CD4-positive, alpha-beta T cell (primary cell): ENCODE data around the gene SMIM10L2A. TPM values are rescaled to one million over a fixed set of nuclear protein-coding genes. Genes with fewer than 3 reads are reported as not detected.

Source experiments
- ATAC-seq: fragments of 200-7000 bp; cut with Tn5 transposase; one replicate; pipeline ENCODE4 v1.10.0; 2022; ENCODE audit warnings: mild to moderate bottlenecking; ENCODE audit not compliant: poor library complexity
- CTCF ChIA-PET: fragments of 350-600 bp; sonication (Branson Sonifier 250); formaldehyde crosslinking; loops from one replicate; lab custom pipeline; 2021; ENCODE audit warnings: antibody characterized with exemption, inconsistent platforms; lab: Charles Lee
- POLR2A ChIA-PET: fragments of 350-600 bp; sonication (Branson Sonifier 250); formaldehyde crosslinking; loops from one replicate; lab custom pipeline; 2021; ENCODE audit warnings: antibody characterized with exemption, inconsistent platforms; lab: Charles Lee
- DNase-seq, 14 experiments: peaks; one replicate each; pipeline ENCODE4 v3.0.0-alpha.2; 2013 to 2020; ENCODE audit warnings: mixed read lengths in 2 of 14
- H3K27ac ChIP-seq, 2 donors: one replicate each; pipeline versions ENCODE4 v1.5.1 to v1.7.0; 2013; ENCODE audit warnings: low read length in 2 of 2, low read depth in 1 of 2, mild to moderate bottlenecking in 1 of 2
- H3K27me3 ChIP-seq, 2 experiments: 1 replicate in 1 of 2; 2 replicates in 1 of 2; pipeline versions ENCODE4 v1.6.1 to v1.7.0; 2013; ENCODE audit warnings: low read length in 2 of 2, control low read depth in 1 of 2, mild to moderate bottlenecking in 1 of 2, moderate library complexity in 1 of 2; ENCODE audit not compliant: insufficient read depth in 2 of 2, control insufficient read depth in 1 of 2
- H3K36me3 ChIP-seq: one replicate; pipeline ENCODE4 v1.6.1; 2013; ENCODE audit warnings: low read length, control low read depth; ENCODE audit not compliant: insufficient read depth
- H3K4me1 ChIP-seq: one replicate; pipeline ENCODE4 v1.6.1; 2013; ENCODE audit warnings: low read length, control low read depth; ENCODE audit not compliant: insufficient read depth
- H3K4me3 ChIP-seq: one replicate; pipeline ENCODE4 v1.5.1; 2013; ENCODE audit warnings: mild to moderate bottlenecking, low read length, moderate library complexity
- H3K9me3 ChIP-seq, 2 experiments: 1 replicate in 1 of 2; 2 replicates in 1 of 2; pipeline versions ENCODE4 v1.6.1 to v1.7.0; 2013; ENCODE audit warnings: low read length in 2 of 2, mild to moderate bottlenecking in 2 of 2, control low read depth in 1 of 2, moderate library complexity in 1 of 2; ENCODE audit not compliant: control insufficient read depth in 1 of 2, insufficient read depth in 1 of 2
- H3K27ac Mint-ChIP-seq: one replicate; pipeline ENCODE4 v1.8.0; 2020; ENCODE audit warnings: mixed read lengths
- H3K27me3 Mint-ChIP-seq: one replicate; pipeline ENCODE4 v1.8.0; 2021; ENCODE audit warnings: mixed read lengths
- H3K36me3 Mint-ChIP-seq: one replicate; pipeline ENCODE4 v1.8.0; 2021; ENCODE audit warnings: low read depth, mixed read lengths
- H3K4me1 Mint-ChIP-seq: one replicate; pipeline ENCODE4 v1.8.0; 2021; ENCODE audit warnings: low read depth, mixed read lengths
- H3K4me3 Mint-ChIP-seq: one replicate; pipeline ENCODE4 v1.8.0; 2020; ENCODE audit warnings: mild to moderate bottlenecking, mixed read lengths
- H3K9me3 Mint-ChIP-seq: one replicate; pipeline ENCODE4 v1.8.0; 2020; ENCODE audit warnings: mixed read lengths
- intact Hi-C, 2 experiments: fragments of 100-400 bp; cut with DNase I in 1 of 2; cut with micrococcal nuclease in 1 of 2; formaldehyde crosslinking; loops; one replicate each; pipeline versions ENCODE4 v1.15.1 to v1.9.0; 2023 to 2025; cut with DNase I, micrococcal nuclease
- total RNA-seq, 174 experiments: library from RNA in 2 of 174; stranded (reverse) in 2 of 174; gene quantifications; one replicate each; pipeline ENCODE4 v1.2.3 and lab custom pipeline; 2021 to 2026
- TF ChIP-seq, protein P1 (sequence below): fragments of 200-600 bp; IDR thresholded peaks from one replicate; pipeline ENCODE4 v1.8.0; 2022; ENCODE audit warnings: antibody characterized with exemption, mild to moderate bottlenecking

The SMIM10L2A gene
- total RNA-seq, 2 experiments from 2014 or later = 1.1 to 1.3 TPM

DNA sequence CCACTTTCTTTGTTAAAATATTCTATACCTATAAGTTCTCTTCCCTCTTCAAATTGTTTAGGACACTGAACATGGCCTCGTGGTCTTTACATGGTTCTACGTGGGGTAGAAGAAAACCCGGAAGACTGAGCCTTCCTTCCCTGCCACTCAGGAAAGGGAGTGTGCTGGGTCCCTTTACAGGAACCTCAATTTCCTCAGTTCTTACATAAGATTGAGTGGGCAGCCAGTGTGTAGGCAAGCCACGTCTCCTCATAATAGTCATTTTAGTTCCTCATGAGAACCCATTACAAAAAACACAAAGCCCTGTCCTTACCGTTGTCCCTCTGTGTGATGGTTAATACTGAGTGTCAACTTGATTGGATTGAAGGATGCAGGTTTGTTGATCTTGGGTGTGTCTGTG is 28.7 kb upstream of the SMIM10L2A start:
- TF ChIP-seq, protein P1, sequence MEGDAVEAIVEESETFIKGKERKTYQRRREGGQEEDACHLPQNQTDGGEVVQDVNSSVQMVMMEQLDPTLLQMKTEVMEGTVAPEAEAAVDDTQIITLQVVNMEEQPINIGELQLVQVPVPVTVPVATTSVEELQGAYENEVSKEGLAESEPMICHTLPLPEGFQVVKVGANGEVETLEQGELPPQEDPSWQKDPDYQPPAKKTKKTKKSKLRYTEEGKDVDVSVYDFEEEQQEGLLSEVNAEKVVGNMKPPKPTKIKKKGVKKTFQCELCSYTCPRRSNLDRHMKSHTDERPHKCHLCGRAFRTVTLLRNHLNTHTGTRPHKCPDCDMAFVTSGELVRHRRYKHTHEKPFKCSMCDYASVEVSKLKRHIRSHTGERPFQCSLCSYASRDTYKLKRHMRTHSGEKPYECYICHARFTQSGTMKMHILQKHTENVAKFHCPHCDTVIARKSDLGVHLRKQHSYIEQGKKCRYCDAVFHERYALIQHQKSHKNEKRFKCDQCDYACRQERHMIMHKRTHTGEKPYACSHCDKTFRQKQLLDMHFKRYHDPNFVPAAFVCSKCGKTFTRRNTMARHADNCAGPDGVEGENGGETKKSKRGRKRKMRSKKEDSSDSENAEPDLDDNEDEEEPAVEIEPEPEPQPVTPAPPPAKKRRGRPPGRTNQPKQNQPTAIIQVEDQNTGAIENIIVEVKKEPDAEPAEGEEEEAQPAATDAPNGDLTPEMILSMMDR = no peak
- H3K9me3 Mint-ChIP-seq = no peaks in the 10 kb centered on the region
- Histone ChIP-seq H3K9me3 (no peaks in the 10 kb centered on the region), H3K4me1 (no peaks in the 10 kb centered on the region), H3K27ac (no peak overlapping the region), H3K4me3 (no peak overlapping the region), H3K27me3 (no peaks in the 10 kb centered on the region), H3K36me3 (no peaks in the 10 kb centered on the region)
- no peak overlapping the region for H3K27ac Mint-ChIP-seq
- ChIA-PET POLR2A (no interaction called here), CTCF (interaction anchor here (1.4 kb wide), 1 partner anchor 9 kb away, joined by 5 read pairs; no protein-coding TSS in a partner anchor)
- intact Hi-C loops = no loop called here
- H3K27me3 Mint-ChIP-seq = no peaks in the 10 kb centered on the region
- no peak for DNase-seq
- peaks cover 8% of the 10 kb centered on the region for H3K4me1 Mint-ChIP-seq
- no peaks in the 10 kb centered on the region for H3K36me3 Mint-ChIP-seq
- no peak for ATAC-seq
- no peak overlapping the region for H3K4me3 Mint-ChIP-seq

DNA sequence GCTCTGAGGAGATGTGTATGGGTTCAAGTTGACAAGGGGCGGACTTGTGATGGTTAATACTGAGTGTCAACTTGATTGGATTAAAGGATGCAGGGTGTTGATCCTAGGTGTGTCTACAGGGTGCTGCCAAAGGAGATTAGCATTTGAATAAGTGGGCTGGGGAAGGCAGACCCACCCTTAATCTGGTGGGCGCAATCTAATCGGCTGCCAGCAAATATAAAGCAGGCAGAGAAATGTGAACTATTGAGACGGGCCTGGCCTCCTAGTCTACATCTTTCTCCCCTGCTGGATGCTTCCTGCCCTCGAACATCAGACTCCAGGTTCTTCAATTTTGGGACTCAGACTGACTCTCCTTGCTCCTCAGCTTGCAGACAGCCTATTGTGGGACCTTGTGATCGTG is 26.7 kb upstream of the SMIM10L2A start:
- Histone ChIP-seq H3K27me3 (no peaks in the 10 kb centered on the region), H3K9me3 (no peaks in the 10 kb centered on the region), H3K4me3 (no peak overlapping the region), H3K4me1 (no peaks in the 10 kb centered on the region), H3K27ac (no peak overlapping the region), H3K36me3 (no peaks in the 10 kb centered on the region)
- intact Hi-C loops = no loop called here
- Mint-ChIP-seq H3K36me3 (no peaks in the 10 kb centered on the region), H3K9me3 (no peaks in the 10 kb centered on the region), H3K4me1 (peaks cover 8% of the 10 kb centered on the region), H3K27me3 (no peaks in the 10 kb centered on the region), H3K27ac (no peak overlapping the region), H3K4me3 (no peak overlapping the region)
- ATAC-seq (no peak), DNase-seq (no peak)
- POLR2A ChIA-PET = no interaction called here
- CTCF ChIA-PET = no interaction called here
- TF ChIP-seq, protein P1 = no peak

- H3K36me3 ChIP-seq = no peaks in the 10 kb centered on the region
- no peak for ATAC-seq
- POLR2A ChIA-PET = no interaction called here
Measured at GRCh38 chrX:135396109-135396508, 25.6 kb upstream of the SMIM10L2A start.

More at GRCh38 chrX:135396109-135396508, 25.6 kb upstream of the SMIM10L2A start:
- TF ChIP-seq, protein P1 = no peak
- intact Hi-C loops = no loop called here
- Mint-ChIP-seq H3K9me3 (no peaks in the 10 kb centered on the region), H3K27me3 (no peaks in the 10 kb centered on the region), H3K36me3 (no peaks in the 10 kb centered on the region), H3K4me3 (no peak overlapping the region), H3K27ac (no peak overlapping the region), H3K4me1 (peaks cover 8% of the 10 kb centered on the region)
- no peaks in the 10 kb centered on the region for H3K9me3 ChIP-seq
- CTCF ChIA-PET = no interaction called here
- no peak for DNase-seq
- no peak overlapping the region for H3K4me3 ChIP-seq
- H3K4me1 ChIP-seq = peaks cover under 1% of the 10 kb centered on the region
- no peaks in the 10 kb centered on the region for H3K27me3 ChIP-seq
- H3K27ac ChIP-seq = no peak overlapping the region
